ENCODE measurements around the gene NCKAP5. TPM values are rescaled to one million over a fixed set of nuclear protein-coding genes. Genes with fewer than 3 reads are reported as not detected.

NCKAP5 gene
- total and polyA plus RNA-seq, 2 donors (not counting 1 experiment from before 2014, with no cell fraction given): not detected

DNA sequence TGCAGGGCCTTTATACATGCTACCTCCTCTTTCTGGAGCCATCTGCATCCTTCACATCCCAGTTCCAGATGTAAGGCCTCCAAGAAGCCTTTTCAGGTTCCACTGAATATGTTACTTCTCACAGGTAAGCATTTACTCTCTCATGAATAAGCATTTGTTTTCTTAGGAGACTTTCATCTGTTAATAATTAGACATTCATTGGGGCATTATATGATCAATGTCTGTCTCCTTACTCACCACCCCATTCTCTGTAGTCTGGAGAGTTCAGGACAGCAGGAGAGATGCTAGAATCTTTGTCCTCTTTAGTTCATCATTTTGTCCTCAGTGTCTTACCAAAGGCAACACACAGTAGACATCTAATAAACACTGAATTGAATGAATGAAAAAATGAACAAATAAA, 185.7 kb downstream of the NCKAP5 start:
- POLR2A ChIA-PET: no interaction called here
- no peaks in the 10 kb centered on the region for H3K4me1 ChIP-seq (ENCODE audit: control insufficient read depth in 2 of 2, insufficient read depth in 2 of 2, low read length in 2 of 2)
- intact Hi-C loops (cut with micrococcal nuclease): no loop called here
- H3K79me2 ChIP-seq (ENCODE audit: control insufficient read depth, insufficient read depth, low read length): no peaks in the 10 kb centered on the region
- H4K20me1 ChIP-seq (ENCODE audit: control insufficient read depth, insufficient read depth, low read length, poor library complexity, severe bottlenecking): no peaks in the 10 kb centered on the region
- no peak overlapping the region for H3K9ac ChIP-seq (ENCODE audit: low read length)
- H3K4me3 ChIP-seq (ENCODE audit: control extremely low read depth in 1 of 5, extremely low read depth in 1 of 5, insufficient read depth in 1 of 5, low read depth in 2 of 5, low read length in 4 of 5): no peak overlapping the region
- CTCF ChIA-PET: no interaction called here
- H3K27me3 ChIP-seq (replicated peaks in 1 of 4; ENCODE audit: control extremely low read depth in 1 of 4, control insufficient read depth in 3 of 4, insufficient read depth in 4 of 4, low read length in 3 of 4): no peaks in the 10 kb centered on the region
- H3K9me3 ChIP-seq (ENCODE audit: control extremely low read depth in 1 of 3, control insufficient read depth in 2 of 3, insufficient read depth in 1 of 3, low read length in 2 of 3): no peaks in the 10 kb centered on the region
- H3K4me3 Mint-ChIP-seq: no peak overlapping the region
- no peaks in the 10 kb centered on the region for H3K9me3 Mint-ChIP-seq (ENCODE audit: insufficient read depth)
- no peak overlapping the region for H3K27ac Mint-ChIP-seq
- TF ChIP-seq EZH2 (IDR thresholded peaks at IDR 0.05; ENCODE audit: borderline replicate concordance, insufficient read depth, low read depth, low read length, poor library complexity, severe bottlenecking): no peak
- TF ChIP-seq, protein P1, sequence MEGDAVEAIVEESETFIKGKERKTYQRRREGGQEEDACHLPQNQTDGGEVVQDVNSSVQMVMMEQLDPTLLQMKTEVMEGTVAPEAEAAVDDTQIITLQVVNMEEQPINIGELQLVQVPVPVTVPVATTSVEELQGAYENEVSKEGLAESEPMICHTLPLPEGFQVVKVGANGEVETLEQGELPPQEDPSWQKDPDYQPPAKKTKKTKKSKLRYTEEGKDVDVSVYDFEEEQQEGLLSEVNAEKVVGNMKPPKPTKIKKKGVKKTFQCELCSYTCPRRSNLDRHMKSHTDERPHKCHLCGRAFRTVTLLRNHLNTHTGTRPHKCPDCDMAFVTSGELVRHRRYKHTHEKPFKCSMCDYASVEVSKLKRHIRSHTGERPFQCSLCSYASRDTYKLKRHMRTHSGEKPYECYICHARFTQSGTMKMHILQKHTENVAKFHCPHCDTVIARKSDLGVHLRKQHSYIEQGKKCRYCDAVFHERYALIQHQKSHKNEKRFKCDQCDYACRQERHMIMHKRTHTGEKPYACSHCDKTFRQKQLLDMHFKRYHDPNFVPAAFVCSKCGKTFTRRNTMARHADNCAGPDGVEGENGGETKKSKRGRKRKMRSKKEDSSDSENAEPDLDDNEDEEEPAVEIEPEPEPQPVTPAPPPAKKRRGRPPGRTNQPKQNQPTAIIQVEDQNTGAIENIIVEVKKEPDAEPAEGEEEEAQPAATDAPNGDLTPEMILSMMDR (IDR thresholded peaks at IDR 0.05): no peak
- no peak overlapping the region for H2AFZ ChIP-seq (ENCODE audit: insufficient read depth, low read depth, low read length, poor library complexity, severe bottlenecking)
- no peak overlapping the region for H3K4me2 ChIP-seq (replicated peaks; ENCODE audit: low read depth, low read length, poor library complexity, severe bottlenecking)
- H3K4me1 Mint-ChIP-seq: no peaks in the 10 kb centered on the region
- H3K27ac ChIP-seq (ENCODE audit: low read length in 2 of 2): no peak overlapping the region
- ATAC-seq (ENCODE audit: low read depth): no peak
- no peaks in the 10 kb centered on the region for H3K36me3 ChIP-seq (replicated peaks in 1 of 2; ENCODE audit: control extremely low read depth in 1 of 2, control insufficient read depth in 1 of 2, extremely low read depth in 1 of 2, insufficient read depth in 2 of 2, low read length in 1 of 2)
- DNase-seq: no peak
- no peaks in the 10 kb centered on the region for H3K27me3 Mint-ChIP-seq

- no peaks in the 10 kb centered on the region for H3K79me2 ChIP-seq (ENCODE audit: control insufficient read depth, insufficient read depth, low read length)
- intact Hi-C loops (cut with micrococcal nuclease): no loop called here
- H3K4me2 ChIP-seq (replicated peaks; ENCODE audit: low read depth, low read length, poor library complexity, severe bottlenecking): no peak overlapping the region
- no peak overlapping the region for H3K27ac ChIP-seq (ENCODE audit: low read length in 2 of 2)
- no peaks in the 10 kb centered on the region for H3K4me1 Mint-ChIP-seq
- no peak for ATAC-seq (ENCODE audit: low read depth)
- ChIA-PET POLR2A (no interaction called here), CTCF (no interaction called here)
- no peak overlapping the region for H3K4me3 Mint-ChIP-seq
- no peaks in the 10 kb centered on the region for H3K9me3 ChIP-seq (ENCODE audit: control extremely low read depth in 1 of 3, control insufficient read depth in 2 of 3, insufficient read depth in 1 of 3, low read length in 2 of 3)
- H4K20me1 ChIP-seq (ENCODE audit: control insufficient read depth, insufficient read depth, low read length, poor library complexity, severe bottlenecking): no peaks in the 10 kb centered on the region
- no peak overlapping the region for H3K4me3 ChIP-seq (ENCODE audit: control extremely low read depth in 1 of 5, extremely low read depth in 1 of 5, insufficient read depth in 1 of 5, low read depth in 2 of 5, low read length in 4 of 5)
- no peak overlapping the region for H2AFZ ChIP-seq (ENCODE audit: insufficient read depth, low read depth, low read length, poor library complexity, severe bottlenecking)
- H3K4me1 ChIP-seq (ENCODE audit: control insufficient read depth in 2 of 2, insufficient read depth in 2 of 2, low read length in 2 of 2): no peaks in the 10 kb centered on the region
- no peaks in the 10 kb centered on the region for H3K36me3 ChIP-seq (replicated peaks in 1 of 2; ENCODE audit: control extremely low read depth in 1 of 2, control insufficient read depth in 1 of 2, extremely low read depth in 1 of 2, insufficient read depth in 2 of 2, low read length in 1 of 2)
- 80% methylated on average over 2 of the region's 3 CpGs for WGBS (ENCODE audit: insufficient coverage)
- no peak overlapping the region for H3K27ac Mint-ChIP-seq
- no peaks in the 10 kb centered on the region for H3K9me3 Mint-ChIP-seq (ENCODE audit: insufficient read depth)
- TF ChIP-seq EZH2 (IDR thresholded peaks at IDR 0.05; ENCODE audit: borderline replicate concordance, insufficient read depth, low read depth, low read length, poor library complexity, severe bottlenecking): no peak
- TF ChIP-seq, protein P1 (IDR thresholded peaks at IDR 0.05): no peak
- no peak for DNase-seq
- no peaks in the 10 kb centered on the region for H3K27me3 ChIP-seq (replicated peaks in 1 of 4; ENCODE audit: control extremely low read depth in 1 of 4, control insufficient read depth in 3 of 4, insufficient read depth in 4 of 4, low read length in 3 of 4)
- H3K9ac ChIP-seq (ENCODE audit: low read length): no peak overlapping the region
- H3K27me3 Mint-ChIP-seq: no peaks in the 10 kb centered on the region
These were observed 187.3 kb downstream of the NCKAP5 start for GRCh38 chr2:133380991-133381390.
